K562 (cell line): ENCODE results near the gene UQCRHL. TPM values are rescaled to one million over a fixed set of nuclear protein-coding genes. Genes with fewer than 3 reads are reported as not detected.

ENCODE experiments used
- CAMTA2 ChIP-seq: fragments of 250-450 bp; sonication (Bioruptor Pico); conservative IDR thresholded peaks from 2 replicates; pipeline ENCODE4 v1.5.1; 2022
- CBX2 ChIP-seq: fragments of 200-600 bp; sonication (generic); IDR thresholded peaks from one replicate; pipeline ENCODE4 v1.6.1; 2012; ENCODE audit warnings: mild to moderate bottlenecking, low read length, inconsistent platforms; ENCODE audit not compliant: insufficient read depth, poor library complexity, severe bottlenecking
- E2F3 ChIP-seq: fragments of 250-450 bp; sonication (Bioruptor Pico); IDR thresholded peaks from 2 replicates; pipeline ENCODE4 v1.4.0; 2020; ENCODE audit warnings: mild to moderate bottlenecking
- HOXB6 ChIP-seq: fragments of 250-450 bp; sonication (Bioruptor Pico); IDR thresholded peaks from 2 replicates; pipeline ENCODE4 v1.5.1; 2022; ENCODE audit warnings: mild to moderate bottlenecking, borderline replicate concordance
- KHSRP ChIP-seq: fragments of 450-650 bp; IDR thresholded peaks from 2 replicates; pipeline ENCODE4 v1.6.1; 2017
- KLF13 ChIP-seq: fragments of 450-650 bp; IDR thresholded peaks from 2 replicates; pipeline ENCODE4 v1.6.1; 2016; ENCODE audit warnings: missing genetic modification characterization, low read depth, mild to moderate bottlenecking, missing compliant biosample characterization, moderate library complexity, borderline replicate concordance
- MAFK ChIP-seq: IDR thresholded peaks from 2 replicates; pipeline ENCODE4 v1.6.1; 2011; ENCODE audit warnings: low read length, improper control_type of control experiment
- MNT ChIP-seq, 2 experiments: fragments of 450-650 bp; conservative IDR thresholded peaks; 2 replicates each; pipeline ENCODE4 v1.6.1; 2017; ENCODE audit warnings: mild to moderate bottlenecking in 2 of 2, moderate library complexity in 2 of 2
- MYBL2 ChIP-seq, 2 experiments: fragments of 450-650 bp in 1 of 2; sonication (generic) in 1 of 2; formaldehyde crosslinking in 1 of 2; IDR thresholded peaks; 2 replicates each; pipeline versions ENCODE4 v1.6.1 to v1.8.1; 2017 to 2022; ENCODE audit warnings: borderline replicate concordance in 1 of 2, inconsistent platforms in 1 of 2, low read depth in 1 of 2, mild to moderate bottlenecking in 1 of 2, missing genetic modification reagents in 1 of 2, moderate library complexity in 1 of 2
- MYC ChIP-seq, 2 experiments: fragments of 250-450 bp in 1 of 2; sonication (Bioruptor Pico) in 1 of 2; IDR thresholded peaks; 2 replicates each; pipeline versions ENCODE4 v1.5.1 to v1.6.1; 2012 to 2021; ENCODE audit warnings: low read depth in 2 of 2, borderline replicate concordance in 1 of 2, improper control_type of control experiment in 1 of 2, low read length in 1 of 2, mild to moderate bottlenecking in 1 of 2, moderate library complexity in 1 of 2
- MYNN ChIP-seq, 2 experiments: sonication (generic); formaldehyde crosslinking in 1 of 2; IDR thresholded peaks; 2 replicates each; pipeline versions ENCODE4 v1.5.0 to v1.6.1; 2016 to 2020; ENCODE audit warnings: antibody characterized with exemption in 1 of 2, missing genetic modification reagents in 1 of 2
- NBN ChIP-seq: fragments of 450-650 bp; IDR thresholded peaks from 2 replicates; pipeline ENCODE4 v1.6.1; 2016; ENCODE audit warnings: low read depth, mild to moderate bottlenecking
- NR2C1 ChIP-seq, 2 experiments: fragments of 450-650 bp; IDR thresholded peaks; 2 replicates each; pipeline ENCODE4 v1.6.1; 2017; ENCODE audit warnings: mild to moderate bottlenecking in 2 of 2, antibody characterized with exemption in 1 of 2, inconsistent platforms in 1 of 2, missing compliant biosample characterization in 1 of 2, missing genetic modification characterization in 1 of 2
- PATZ1 ChIP-seq: fragments of 250-450 bp; sonication (Bioruptor Pico); IDR thresholded peaks from 2 replicates; pipeline ENCODE4 v1.5.0; 2020; ENCODE audit warnings: mild to moderate bottlenecking, borderline replicate concordance
- POLR2A ChIP-seq: fragments of 450-650 bp; conservative IDR thresholded peaks from 2 replicates; pipeline ENCODE4 v1.6.1; 2016
- RFX1 ChIP-seq: fragments of 450-650 bp; IDR thresholded peaks from 2 replicates; pipeline ENCODE4 v1.6.1; 2016; ENCODE audit warnings: mild to moderate bottlenecking, moderate library complexity
- TAF1 ChIP-seq: IDR thresholded peaks from 2 replicates; pipeline ENCODE4 v1.6.1; 2011; ENCODE audit warnings: mild to moderate bottlenecking, low read length, moderate library complexity; ENCODE audit not compliant: insufficient read depth, control insufficient read depth, severe bottlenecking; ENCODE audit errors: extremely low read depth
- TAL1 ChIP-seq: fragments of 450-650 bp; IDR thresholded peaks from 2 replicates; pipeline ENCODE4 v1.6.1; 2016; ENCODE audit warnings: mild to moderate bottlenecking
- THRAP3 ChIP-seq: fragments of 450-650 bp; IDR thresholded peaks from 2 replicates; pipeline ENCODE4 v1.6.1; 2016; ENCODE audit warnings: mild to moderate bottlenecking, inconsistent platforms, borderline replicate concordance
- ZBTB43 ChIP-seq: sonication (generic); formaldehyde crosslinking; IDR thresholded peaks from 2 replicates; pipeline ENCODE4 v1.8.0; 2023; ENCODE audit warnings: mild to moderate bottlenecking, missing genetic modification reagents
- ZFP30 ChIP-seq: fragments of 250-450 bp; sonication (Bioruptor Pico); IDR thresholded peaks from 2 replicates; pipeline ENCODE4 v1.8.0; 2022; ENCODE audit warnings: moderate library complexity, mild to moderate bottlenecking, inconsistent platforms, borderline replicate concordance
- ZNF232 ChIP-seq: sonication (generic); formaldehyde crosslinking; IDR thresholded peaks from 2 replicates; pipeline ENCODE4 v1.8.0; 2022; ENCODE audit warnings: mild to moderate bottlenecking, missing genetic modification reagents
- ZZZ3 ChIP-seq: fragments of 450-650 bp; IDR thresholded peaks from 2 replicates; pipeline ENCODE4 v1.6.1; 2016; ENCODE audit warnings: antibody characterized with exemption, mild to moderate bottlenecking, moderate library complexity
- polyA plus RNA-seq, 8 experiments: library from polyadenylated mRNA; depleted of rRNA in 4 of 8; stranded (reverse) in 5 of 8; unstranded in 3 of 8; fragments of >200 nt; fragmentation: Nextera tagmentation in 2 of 8; fragmentation: Illumina TruSeq in 1 of 8; extraction: Ambion mirVana in 2 of 8; extraction: Trizol in 1 of 8; gene quantifications; 2 replicates each; pipeline versions ENCODE4 v1.2.1 to v1.2.3, GENCODE V29; 2011 to 2014; ENCODE audit warnings: inconsistent platforms in 1 of 8, missing spikeins in 1 of 8
- total RNA-seq, 7 experiments: library from RNA; depleted of rRNA in 6 of 7; stranded (reverse); fragments of >200 nt in 6 of 7; fragmentation: Illumina TruSeq in 2 of 7; extraction: Trizol in 2 of 7; gene quantifications; 2 replicates each; pipeline versions ENCODE4 v1.2.1 to v1.2.3, GENCODE V29; 2011 to 2021; ENCODE audit warnings: low replicate concordance in 1 of 7

UQCRHL gene
- total and polyA plus RNA-seq, 9 of the 15 experiments (the other 6 are each of a cell fraction or from before 2014, with no cell fraction given): 5.1 to 41.3 (median 21.8) TPM

- TF ChIP-seq MYC (IDR thresholded peaks at IDR 0.05; ENCODE audit: low read depth, low read length) (no peak), MYC (CRISPR knock-in tag; IDR thresholded peaks at IDR 0.05; ENCODE audit: borderline replicate concordance, low read depth) (no peak), TAF1 (peak; percentile 90), POLR2A (peak; percentile 96), ZBTB43 (CRISPR knock-in tag) (no peak), CAMTA2 (CRISPR knock-in tag) (no peak), ZZZ3 (no peak), MYBL2 (IDR thresholded peaks at IDR 0.05; ENCODE audit: low read depth) (no peak), MYBL2 (CRISPR knock-in tag; IDR thresholded peaks at IDR 0.05; ENCODE audit: borderline replicate concordance) (no peak), ZFP30 (CRISPR knock-in tag) (no peak), CBX2 (no peak), PATZ1 (CRISPR knock-in tag) (no peak), THRAP3 (no peak), HOXB6 (no peak), NBN (peak; percentile 83; the same call in 1 of the 2 replicates), E2F3 (CRISPR knock-in tag) (no peak), MNT (conservative IDR thresholded peaks at IDR 0.05) (peak; percentile 71 to 82), KHSRP (no peak), MYNN (IDR thresholded peaks at IDR 0.05) (no peak), MYNN (CRISPR knock-in tag; IDR thresholded peaks at IDR 0.05) (no peak), ZNF232 (CRISPR knock-in tag) (no peak), KLF13 (0 out of 2 replicates have a peak, but pooled peaks have one; percentile 11), MAFK (peak; percentile 45; the same call in 1 of the 2 replicates), RFX1 (no peak), TAL1 (no peak; the same call in 1 of the 2 replicates), NR2C1 (IDR thresholded peaks at IDR 0.05) (no peak), NR2C1 (tag; IDR thresholded peaks at IDR 0.05) (peak; percentile 26; the same call in 1 of the 2 replicates)
Observed at GRCh38 chr1:15835741-15836510, 28.5 kb upstream of the UQCRHL start (continued).
